ENCODE measurements around the gene NUP210.

NUP210 gene

DNA sequence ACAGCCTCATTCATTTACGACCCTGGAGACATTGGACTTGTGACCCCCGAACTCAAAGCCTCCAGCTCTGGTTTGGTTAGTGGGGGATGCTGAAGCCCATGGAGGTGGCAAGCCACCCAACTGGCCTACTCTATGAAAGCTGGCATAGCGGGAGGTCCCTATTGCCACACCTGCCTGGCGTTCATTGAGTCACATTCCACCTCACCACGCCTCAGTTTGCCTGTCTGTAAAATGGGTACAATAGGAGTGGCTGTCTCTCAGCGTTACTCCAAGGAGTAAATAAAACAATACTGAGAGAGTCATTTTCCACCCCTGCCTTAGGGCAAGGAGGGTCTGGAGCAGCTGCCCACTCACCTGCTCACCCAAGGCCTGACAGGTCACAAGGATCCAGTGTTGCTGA lies 60.2 kb downstream of the NUP210 start:
- H3K9me3 ChIP-seq (ENCODE audit: severe bottlenecking) = no peaks in the 10 kb centered on the region
- no peaks in the 10 kb centered on the region for H3K27me3 ChIP-seq (ENCODE audit: insufficient read depth, low read depth, severe bottlenecking)
- peaks cover 81% of the 10 kb centered on the region for H3K36me3 ChIP-seq
- H3K4me3 ChIP-seq (ENCODE audit: low read depth, low read length) = no peak overlapping the region
- no peak overlapping the region for H3K27ac ChIP-seq
- DNase-seq = no peak
- TF ChIP-seq, protein P1, sequence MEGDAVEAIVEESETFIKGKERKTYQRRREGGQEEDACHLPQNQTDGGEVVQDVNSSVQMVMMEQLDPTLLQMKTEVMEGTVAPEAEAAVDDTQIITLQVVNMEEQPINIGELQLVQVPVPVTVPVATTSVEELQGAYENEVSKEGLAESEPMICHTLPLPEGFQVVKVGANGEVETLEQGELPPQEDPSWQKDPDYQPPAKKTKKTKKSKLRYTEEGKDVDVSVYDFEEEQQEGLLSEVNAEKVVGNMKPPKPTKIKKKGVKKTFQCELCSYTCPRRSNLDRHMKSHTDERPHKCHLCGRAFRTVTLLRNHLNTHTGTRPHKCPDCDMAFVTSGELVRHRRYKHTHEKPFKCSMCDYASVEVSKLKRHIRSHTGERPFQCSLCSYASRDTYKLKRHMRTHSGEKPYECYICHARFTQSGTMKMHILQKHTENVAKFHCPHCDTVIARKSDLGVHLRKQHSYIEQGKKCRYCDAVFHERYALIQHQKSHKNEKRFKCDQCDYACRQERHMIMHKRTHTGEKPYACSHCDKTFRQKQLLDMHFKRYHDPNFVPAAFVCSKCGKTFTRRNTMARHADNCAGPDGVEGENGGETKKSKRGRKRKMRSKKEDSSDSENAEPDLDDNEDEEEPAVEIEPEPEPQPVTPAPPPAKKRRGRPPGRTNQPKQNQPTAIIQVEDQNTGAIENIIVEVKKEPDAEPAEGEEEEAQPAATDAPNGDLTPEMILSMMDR (IDR thresholded peaks at IDR 0.05; ENCODE audit: low read depth, low read length) = no peak

DNA sequence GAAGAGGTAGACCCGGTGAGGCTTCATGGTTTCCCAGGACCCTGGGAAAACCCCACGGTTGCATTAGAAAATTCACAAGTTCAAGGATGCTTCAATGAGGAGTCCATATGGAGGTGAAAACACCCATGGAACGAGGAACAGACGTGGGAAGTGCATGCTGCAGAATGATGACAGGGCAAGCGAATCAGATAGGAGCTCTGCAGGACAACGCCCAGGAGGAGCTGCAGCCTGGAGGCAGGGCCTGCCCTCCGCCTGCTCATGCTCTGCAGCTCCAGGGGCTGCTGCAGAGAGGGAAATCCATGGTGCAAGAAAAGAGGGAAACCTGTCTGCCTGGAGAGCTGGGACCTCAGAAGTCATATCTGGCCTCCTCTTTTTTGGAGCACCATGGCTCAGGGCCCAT lies 61.5 kb downstream of the NUP210 start:
- Histone ChIP-seq H3K36me3 (peaks cover 83% of the 10 kb centered on the region), H3K27me3 (ENCODE audit: insufficient read depth, low read depth, severe bottlenecking) (no peaks in the 10 kb centered on the region), H3K9me3 (ENCODE audit: severe bottlenecking) (no peaks in the 10 kb centered on the region), H3K4me3 (ENCODE audit: low read depth, low read length) (no peak overlapping the region), H3K27ac (no peak overlapping the region)
- no peak for DNase-seq
- TF ChIP-seq, protein P1 (IDR thresholded peaks at IDR 0.05; ENCODE audit: low read depth, low read length) = no peak

DNA sequence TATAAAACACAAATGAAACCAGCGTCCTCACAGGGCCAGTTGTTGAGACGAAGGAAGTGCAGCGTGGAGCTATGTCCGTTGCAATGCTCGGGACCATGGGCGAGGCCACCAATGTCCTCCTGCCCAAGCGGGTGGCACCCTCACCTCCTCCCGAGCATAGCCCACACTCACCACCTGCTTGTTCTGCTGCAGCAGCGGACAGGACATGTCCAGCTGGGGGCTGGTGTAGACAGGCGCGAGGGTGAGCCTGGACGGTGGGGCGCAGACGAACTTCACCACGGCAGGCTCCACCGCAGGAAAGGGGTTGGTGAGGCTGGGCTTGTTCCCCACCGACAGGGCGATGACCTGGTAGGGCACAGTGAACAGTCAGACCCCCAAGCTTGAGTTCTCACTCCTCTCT lies 62.1 kb downstream of the NUP210 start:
- Histone ChIP-seq H3K27ac (no peak overlapping the region), H3K9me3 (ENCODE audit: severe bottlenecking) (no peaks in the 10 kb centered on the region), H3K27me3 (ENCODE audit: insufficient read depth, low read depth, severe bottlenecking) (no peaks in the 10 kb centered on the region), H3K36me3 (peaks cover 83% of the 10 kb centered on the region), H3K4me3 (ENCODE audit: low read depth, low read length) (no peak overlapping the region)
- TF ChIP-seq, protein P1 (IDR thresholded peaks at IDR 0.05; ENCODE audit: low read depth, low read length) = no peak
- DNase-seq = no peak

DNA sequence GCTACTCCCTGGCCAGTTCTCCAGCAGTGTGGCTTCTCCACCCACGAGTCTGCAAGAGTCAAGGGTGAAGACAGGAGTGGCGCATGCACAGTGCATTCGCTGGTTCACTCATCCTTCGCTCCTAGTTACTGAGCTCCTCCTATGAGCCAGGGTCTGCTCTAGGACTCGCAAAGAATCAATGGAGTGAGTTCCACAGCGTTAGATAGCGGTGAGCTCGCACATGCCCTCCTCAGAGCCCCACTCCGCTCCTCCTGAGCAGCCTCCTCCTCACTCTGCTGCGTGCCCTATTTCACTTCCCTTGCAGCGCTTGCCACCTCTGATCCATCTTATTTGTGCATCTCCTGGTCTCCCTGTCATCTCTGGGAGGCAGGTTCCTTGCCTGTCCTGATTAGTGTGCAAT lies 63.0 kb downstream of the NUP210 start:
- Histone ChIP-seq H3K27me3 (ENCODE audit: insufficient read depth, low read depth, severe bottlenecking) (no peaks in the 10 kb centered on the region), H3K4me3 (ENCODE audit: low read depth, low read length) (no peak overlapping the region), H3K9me3 (ENCODE audit: severe bottlenecking) (no peaks in the 10 kb centered on the region), H3K36me3 (peaks cover 89% of the 10 kb centered on the region), H3K27ac (no peak overlapping the region)
- TF ChIP-seq, protein P1 (IDR thresholded peaks at IDR 0.05; ENCODE audit: low read depth, low read length) = no peak
- no peak for DNase-seq

DNA sequence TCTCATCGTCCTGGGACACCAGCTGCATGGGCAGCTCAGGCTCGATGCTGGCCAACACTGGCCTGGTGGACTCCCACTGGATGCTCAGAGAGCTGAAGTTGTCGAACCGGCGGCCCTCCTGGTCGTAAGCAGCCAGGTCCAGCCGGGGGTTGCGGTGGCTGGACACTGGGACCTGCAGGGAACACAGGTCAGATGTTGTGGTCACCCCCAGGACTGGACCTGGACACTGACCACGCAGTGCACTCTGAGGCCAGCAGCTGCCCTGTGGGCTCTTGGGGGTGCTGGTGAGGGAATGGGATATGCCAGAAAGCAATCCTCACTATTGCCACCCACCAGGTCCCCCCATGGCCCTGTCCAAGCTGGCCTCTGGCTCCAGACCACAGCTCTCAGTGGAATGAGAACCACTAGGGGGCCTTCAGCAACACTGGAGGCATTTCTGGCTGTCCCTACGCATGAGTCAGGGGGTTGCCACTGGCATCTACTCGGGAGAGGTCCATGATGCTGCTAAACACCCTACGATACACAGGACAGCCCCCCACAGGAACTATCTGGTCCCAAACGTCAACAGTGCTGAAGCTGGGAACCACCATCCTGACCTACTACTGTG lies 66.1 kb downstream of the NUP210 start:
- Histone ChIP-seq H3K36me3 (peaks cover 84% of the 10 kb centered on the region), H3K4me3 (ENCODE audit: low read depth, low read length) (no peak overlapping the region), H3K27ac (no peak overlapping the region), H3K27me3 (ENCODE audit: insufficient read depth, low read depth, severe bottlenecking) (no peaks in the 10 kb centered on the region), H3K9me3 (ENCODE audit: severe bottlenecking) (no peaks in the 10 kb centered on the region)
- TF ChIP-seq, protein P1 (IDR thresholded peaks at IDR 0.05; ENCODE audit: low read depth, low read length) = peak; percentile 46
- no peak for DNase-seq

DNA sequence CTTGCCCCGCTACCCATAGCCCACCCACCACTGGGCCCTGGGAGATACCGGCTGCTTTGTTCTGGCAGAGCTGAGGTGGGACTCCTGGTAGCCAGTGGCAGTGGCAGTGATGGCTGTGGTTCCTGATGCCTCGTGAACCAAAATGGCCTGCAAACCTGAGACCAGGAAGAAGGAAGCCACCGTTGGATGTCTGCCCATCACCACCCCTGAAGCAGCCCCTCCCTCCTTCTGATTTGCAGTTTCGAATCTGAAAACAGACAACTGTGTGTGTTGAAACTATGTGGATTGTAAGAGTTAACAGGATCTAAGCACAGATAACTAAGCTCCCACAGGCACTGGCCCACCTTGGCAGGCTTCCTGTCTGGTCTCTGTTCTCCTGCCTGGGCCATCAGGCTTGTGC lies 66.6 kb downstream of the NUP210 start:
- Histone ChIP-seq H3K9me3 (ENCODE audit: severe bottlenecking) (no peaks in the 10 kb centered on the region), H3K27ac (no peak overlapping the region), H3K36me3 (peaks cover 83% of the 10 kb centered on the region)

More for the DNA sequence above, 66.6 kb downstream of the NUP210 start:
- DNase-seq = no peak
- H3K27me3 ChIP-seq (ENCODE audit: insufficient read depth, low read depth, severe bottlenecking) = no peaks in the 10 kb centered on the region
- TF ChIP-seq, protein P1 (IDR thresholded peaks at IDR 0.05; ENCODE audit: low read depth, low read length) = no peak
- no peak overlapping the region for H3K4me3 ChIP-seq (ENCODE audit: low read depth, low read length)
